ENCODE data around the gene RPS24. TPM values are rescaled to one million over a fixed set of nuclear protein-coding genes. Genes with fewer than 3 reads are reported as not detected.

The RPS24 gene
- total RNA-seq, 1 donor from 2014 or later = 1,816 TPM

- DNase-seq (ENCODE audit: low read depth in 2 of 2) = no peak
Observed at GRCh38 chr10:78082636-78083035, 49.0 kb downstream of the RPS24 start.

Other genes starting within 250 kb of the RPS24 start
- 6.1 and 6.9 TPM in 2 replicates for gene DLG5, start 107.1 kb upstream of the RPS24 start, total RNA-seq
- 10.7 and 11.5 TPM in 2 replicates for gene POLR3A, start 4.3 kb upstream of the RPS24 start, total RNA-seq